IPS-18c (cell line): ENCODE data around the gene FAM50B.

Experiments used
- H3K4me3 ChIP-seq: 2 replicates; pipeline ENCODE4 v1.7.0; 2013; ENCODE audit warnings: low read depth, mild to moderate bottlenecking, low read length, moderate library complexity; ENCODE audit not compliant: insufficient read depth
- H3K9me3 ChIP-seq: one replicate; pipeline ENCODE4 v1.6.1; 2013; ENCODE audit warnings: mild to moderate bottlenecking, low read length, moderate library complexity; ENCODE audit not compliant: control insufficient read depth, insufficient read depth

The FAM50B gene

GRCh38 chr6:3814539-3814938 is 34.6 kb upstream of the FAM50B start:
- no peak overlapping the region for H3K4me3 ChIP-seq
- no peaks in the 10 kb centered on the region for H3K9me3 ChIP-seq

GRCh38 chr6:3816251-3816650 is 32.9 kb upstream of the FAM50B start:
- no peak overlapping the region for H3K4me3 ChIP-seq
- no peaks in the 10 kb centered on the region for H3K9me3 ChIP-seq

GRCh38 chr6:3819161-3820110 is 29.7 kb upstream of the FAM50B start:
- no peaks in the 10 kb centered on the region for H3K9me3 ChIP-seq
- H3K4me3 ChIP-seq, result no peak overlapping the region

GRCh38 chr6:3820563-3820962 is 28.6 kb upstream of the FAM50B start:
- H3K4me3 ChIP-seq, result no peak overlapping the region
- no peaks in the 10 kb centered on the region for H3K9me3 ChIP-seq

GRCh38 chr6:3822747-3823445 is 26.3 kb upstream of the FAM50B start:
- no peaks in the 10 kb centered on the region for H3K9me3 ChIP-seq
- H3K4me3 ChIP-seq, result no peak overlapping the region

GRCh38 chr6:3823671-3824070 is 25.5 kb upstream of the FAM50B start:
- H3K9me3 ChIP-seq, result no peaks in the 10 kb centered on the region
- H3K4me3 ChIP-seq, result no peak overlapping the region

- Histone ChIP-seq H3K4me3 (no peak overlapping the region), H3K9me3 (no peaks in the 10 kb centered on the region)
Measured at GRCh38 chr6:3825331-3825831, 23.8 kb upstream of the FAM50B start.

GRCh38 chr6:3825851-3826581 is 23.2 kb upstream of the FAM50B start:
- H3K4me3 ChIP-seq, result no peak overlapping the region
- H3K9me3 ChIP-seq, result no peaks in the 10 kb centered on the region

GRCh38 chr6:3829285-3829684 is 19.9 kb upstream of the FAM50B start:
- no peak overlapping the region for H3K4me3 ChIP-seq
- no peaks in the 10 kb centered on the region for H3K9me3 ChIP-seq

- no peak overlapping the region for H3K4me3 ChIP-seq
- H3K9me3 ChIP-seq, result no peaks in the 10 kb centered on the region
Measured at GRCh38 chr6:3830806-3831205, 18.4 kb upstream of the FAM50B start.

GRCh38 chr6:3831761-3832530 is 17.2 kb upstream of the FAM50B start:
- H3K9me3 ChIP-seq, result no peaks in the 10 kb centered on the region
- H3K4me3 ChIP-seq, result no peak overlapping the region

- no peaks in the 10 kb centered on the region for H3K9me3 ChIP-seq
- no peak overlapping the region for H3K4me3 ChIP-seq
Measured at GRCh38 chr6:3835055-3835731, 14.0 kb upstream of the FAM50B start.

GRCh38 chr6:3835785-3836184 is 13.4 kb upstream of the FAM50B start:
- H3K4me3 ChIP-seq, result no peak overlapping the region

GRCh38 chr6:3836566-3836965 is 12.6 kb upstream of the FAM50B start:
- no peak overlapping the region for H3K4me3 ChIP-seq
- H3K9me3 ChIP-seq, result no peaks in the 10 kb centered on the region

More at GRCh38 chr6:3835785-3836184, 13.4 kb upstream of the FAM50B start:
- H3K9me3 ChIP-seq, result no peaks in the 10 kb centered on the region

GRCh38 chr6:3837781-3838180 is 11.4 kb upstream of the FAM50B start:
- Histone ChIP-seq H3K4me3 (no peak overlapping the region), H3K9me3 (no peaks in the 10 kb centered on the region)
